CD4-positive, CD25-positive, alpha-beta regulatory T cell (primary cell): ENCODE data around the gene MPDU1. TPM values are rescaled to one million over a fixed set of nuclear protein-coding genes. Genes with fewer than 3 reads are reported as not detected.

Experiments
- polyA plus RNA-seq, 4 donors: library from polyadenylated mRNA; unstranded; fragments of 300-500 nt; fragmentation: Illumina TruSeq; gene quantifications; one replicate each; pipeline ENCODE4 v1.2.3, GENCODE V29; 2021
- total RNA-seq: library from RNA; stranded (reverse); gene quantifications from one replicate; pipeline ENCODE4 v1.2.3, GENCODE V29; 2022

The MPDU1 gene
- total and polyA plus RNA-seq, 5 donors from 2014 or later = 40.0 to 63.7 (median 47.2) TPM

Other genes with a start within 250 kb of the MPDU1 start
- gene ACAP1, start 247.3 kb upstream of the MPDU1 start, total RNA-seq = 723 TPM
- 100 to 1,000 TPM; 194 to 259 (median 213) TPM for gene ACAP1, start 247.3 kb upstream of the MPDU1 start, polyA plus RNA-seq
- gene KCTD11, start 231.7 kb upstream of the MPDU1 start, total RNA-seq = 1.3 TPM
- 1 to 10 TPM; 2.6 to 4.0 (median 2.9) TPM for gene KCTD11, start 231.7 kb upstream of the MPDU1 start, polyA plus RNA-seq
- gene TMEM95, start 228.7 kb upstream of the MPDU1 start, total RNA-seq = not detected
- gene TMEM95, start 228.7 kb upstream of the MPDU1 start, polyA plus RNA-seq = not detected
- 4.8 TPM for gene TNK1, start 202.8 kb upstream of the MPDU1 start, total RNA-seq
- 1 to 10 TPM in 3 of 4 donors, under 1 TPM in 1; 0.42 to 3.8 (median 1.4) TPM for gene TNK1, start 202.8 kb upstream of the MPDU1 start, polyA plus RNA-seq
- gene PLSCR3, start 189.3 kb upstream of the MPDU1 start, total RNA-seq = 113 TPM
- gene PLSCR3, start 189.3 kb upstream of the MPDU1 start, polyA plus RNA-seq = 100 to 1,000 TPM; 148 to 174 (median 153) TPM
- gene TMEM256, start 179.8 kb upstream of the MPDU1 start, total RNA-seq = 23.0 TPM
- gene TMEM256, start 179.8 kb upstream of the MPDU1 start, polyA plus RNA-seq = 10 to 100 TPM; 64.9 to 80.9 (median 66.7) TPM
- gene NLGN2, start 176.0 kb upstream of the MPDU1 start, total RNA-seq = 3.6 TPM
- gene NLGN2, start 176.0 kb upstream of the MPDU1 start, polyA plus RNA-seq = not detected
- gene SPEM1, start 163.5 kb upstream of the MPDU1 start, total RNA-seq = not detected
- not detected for gene SPEM1, start 163.5 kb upstream of the MPDU1 start, polyA plus RNA-seq
- not detected for gene SPEM2, start 158.2 kb upstream of the MPDU1 start, total RNA-seq
- not detected for gene SPEM2, start 158.2 kb upstream of the MPDU1 start, polyA plus RNA-seq
- not detected for gene SPEM3, start 155.0 kb upstream of the MPDU1 start, total RNA-seq
- not detected for gene SPEM3, start 155.0 kb upstream of the MPDU1 start, polyA plus RNA-seq
- gene TMEM102, start 148.4 kb upstream of the MPDU1 start, total RNA-seq = 16.8 TPM
- 10 to 100 TPM; 22.3 to 28.4 (median 24.2) TPM for gene TMEM102, start 148.4 kb upstream of the MPDU1 start, polyA plus RNA-seq
- 3.3 TPM for gene FGF11, start 144.3 kb upstream of the MPDU1 start, total RNA-seq
- gene FGF11, start 144.3 kb upstream of the MPDU1 start, polyA plus RNA-seq = under 1 TPM in 3 of 4 donors, not detected in 1; 0.07 to 0.27 (median 0.18) TPM
- gene CHRNB1, start 138.8 kb upstream of the MPDU1 start, total RNA-seq = 7.6 TPM
- gene CHRNB1, start 138.8 kb upstream of the MPDU1 start, polyA plus RNA-seq = 10 to 100 TPM; 18.0 to 28.7 (median 27.0) TPM
- gene ZBTB4, start 104.2 kb upstream of the MPDU1 start, total RNA-seq = 53.5 TPM
- 10 to 100 TPM in 3 of 4 donors, 1 to 10 TPM in 1; 8.3 to 14.0 (median 11.0) TPM for gene ZBTB4, start 104.2 kb upstream of the MPDU1 start, polyA plus RNA-seq
- not detected for gene SLC35G6, start 102.4 kb upstream of the MPDU1 start, total RNA-seq
- not detected for gene SLC35G6, start 102.4 kb upstream of the MPDU1 start, polyA plus RNA-seq
- 568 TPM for gene POLR2A, start 99.5 kb upstream of the MPDU1 start, total RNA-seq
- gene POLR2A, start 99.5 kb upstream of the MPDU1 start, polyA plus RNA-seq = 10 to 100 TPM; 32.3 to 44.0 (median 37.2) TPM
- gene TNFSF12, start 34.8 kb upstream of the MPDU1 start, total RNA-seq = 46.9 TPM
- 10 to 100 TPM; 35.5 to 49.6 (median 41.9) TPM for gene TNFSF12, start 34.8 kb upstream of the MPDU1 start, polyA plus RNA-seq
- gene TNFSF13, start 25.1 kb upstream of the MPDU1 start, total RNA-seq = 1.6 TPM
- under 1 TPM in 3 of 4 donors, not detected in 1; 0.41 to 0.52 (median 0.44) TPM for gene TNFSF13, start 25.1 kb upstream of the MPDU1 start, polyA plus RNA-seq
- 30.7 TPM for gene SENP3, start 21.9 kb upstream of the MPDU1 start, total RNA-seq
- 10 to 100 TPM; 10.1 to 16.1 (median 11.8) TPM for gene SENP3, start 21.9 kb upstream of the MPDU1 start, polyA plus RNA-seq
- 0.25 TPM for gene CD68, start 4.2 kb upstream of the MPDU1 start, total RNA-seq
- gene CD68, start 4.2 kb upstream of the MPDU1 start, polyA plus RNA-seq = 1 to 10 TPM in 1 of 4 donors, under 1 TPM in 2, not detected in 1; 0.65 to 1.2 (median 0.89) TPM
- not detected for gene SOX15, start 6.2 kb downstream of the MPDU1 start, total RNA-seq
- not detected for gene SOX15, start 6.2 kb downstream of the MPDU1 start, polyA plus RNA-seq
- 28.7 TPM for gene FXR2, start 31.0 kb downstream of the MPDU1 start, total RNA-seq
- gene FXR2, start 31.0 kb downstream of the MPDU1 start, polyA plus RNA-seq = 10 to 100 TPM in 2 of 4 donors, 1 to 10 TPM in 2; 9.7 to 13.9 (median 10.4) TPM
- gene SAT2, start 44.0 kb downstream of the MPDU1 start, total RNA-seq = 36.9 TPM
- 10 to 100 TPM; 26.7 to 36.5 (median 30.3) TPM for gene SAT2, start 44.0 kb downstream of the MPDU1 start, polyA plus RNA-seq
- not detected for gene SHBG, start 46.3 kb downstream of the MPDU1 start, total RNA-seq
- not detected for gene SHBG, start 46.3 kb downstream of the MPDU1 start, polyA plus RNA-seq
- gene ATP1B2, start 67.1 kb downstream of the MPDU1 start, total RNA-seq = not detected
- gene ATP1B2, start 67.1 kb downstream of the MPDU1 start, polyA plus RNA-seq = not detected
- gene TP53, start 103.6 kb downstream of the MPDU1 start, total RNA-seq = 61.3 TPM
- gene TP53, start 103.6 kb downstream of the MPDU1 start, polyA plus RNA-seq = 10 to 100 TPM; 29.4 to 35.1 (median 32.1) TPM
- 7.9 TPM for gene WRAP53, start 104.6 kb downstream of the MPDU1 start, total RNA-seq
- gene WRAP53, start 104.6 kb downstream of the MPDU1 start, polyA plus RNA-seq = 10 to 100 TPM; 11.1 to 16.4 (median 12.0) TPM
- gene EFNB3, start 121.3 kb downstream of the MPDU1 start, total RNA-seq = not detected
- not detected for gene EFNB3, start 121.3 kb downstream of the MPDU1 start, polyA plus RNA-seq
- gene DNAH2, start 133.9 kb downstream of the MPDU1 start, total RNA-seq = not detected
- gene DNAH2, start 133.9 kb downstream of the MPDU1 start, polyA plus RNA-seq = not detected